Stromal cell of bone marrow (primary cell): Measurements from ENCODE around the gene NSMCE4A.
"Not testable (repeated sequence)": the region's sequence is repeated elsewhere in the genome, so short reads cannot be mapped to it uniquely, and the experiment has no call there.

Experiments
- DNase-seq: peaks from one replicate; pipeline ENCODE4 v3.0.0-alpha.2; 2012; ENCODE audit warnings: low read depth

The NSMCE4A gene

DNA sequence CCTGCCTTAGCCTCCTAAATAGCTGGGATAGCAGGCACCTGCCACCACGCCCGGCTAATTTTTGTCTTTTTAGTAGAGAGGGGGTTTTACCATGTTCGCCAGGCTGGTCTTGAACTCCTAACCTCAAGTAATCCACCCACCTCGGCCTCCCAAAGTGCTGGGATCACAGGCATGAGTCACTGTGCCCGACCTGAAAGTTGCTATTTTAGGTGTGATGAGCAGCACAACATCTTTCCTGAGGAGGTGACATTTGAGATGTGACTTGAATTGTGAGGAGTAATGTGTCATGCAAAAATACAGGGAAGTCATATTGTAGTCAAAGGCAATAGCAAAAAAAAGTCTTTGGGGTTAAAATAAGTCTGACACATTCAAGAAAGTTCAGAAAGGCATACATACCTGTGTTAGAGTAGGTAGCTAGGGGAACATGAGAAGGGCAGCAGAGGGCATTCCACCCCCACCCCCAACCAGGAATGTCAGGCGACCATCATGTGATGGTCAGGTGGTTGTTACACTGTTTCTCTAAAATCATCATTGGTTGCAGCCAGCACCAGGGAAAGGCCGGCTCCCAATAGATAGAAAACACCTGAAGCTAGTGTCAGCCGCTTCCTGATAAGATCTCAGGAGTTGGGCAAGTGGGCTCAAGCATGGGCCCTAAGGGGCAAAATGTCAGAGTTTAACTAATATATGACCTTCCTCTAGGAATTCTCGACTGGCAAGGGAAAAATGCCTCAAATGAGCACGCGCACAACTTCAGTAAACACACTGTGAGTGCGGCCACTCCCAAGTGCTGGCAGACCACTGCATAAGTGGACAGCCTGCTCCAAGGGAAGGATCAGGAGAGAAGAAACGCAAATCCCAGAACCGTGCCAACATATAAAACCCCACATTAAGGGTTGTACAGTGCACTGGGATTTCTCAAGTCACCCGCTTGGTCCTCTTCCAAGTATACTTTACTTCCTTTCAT is 13.6 kb upstream of the NSMCE4A start, which contains the start of gene TACC2:
TACC2 (plus strand) TSS at position 803 of the 964 bp plus-strand sequence. CDS start 32,819 bp downstream, outside the sequence.
- DNase-seq, result no peak

DNA sequence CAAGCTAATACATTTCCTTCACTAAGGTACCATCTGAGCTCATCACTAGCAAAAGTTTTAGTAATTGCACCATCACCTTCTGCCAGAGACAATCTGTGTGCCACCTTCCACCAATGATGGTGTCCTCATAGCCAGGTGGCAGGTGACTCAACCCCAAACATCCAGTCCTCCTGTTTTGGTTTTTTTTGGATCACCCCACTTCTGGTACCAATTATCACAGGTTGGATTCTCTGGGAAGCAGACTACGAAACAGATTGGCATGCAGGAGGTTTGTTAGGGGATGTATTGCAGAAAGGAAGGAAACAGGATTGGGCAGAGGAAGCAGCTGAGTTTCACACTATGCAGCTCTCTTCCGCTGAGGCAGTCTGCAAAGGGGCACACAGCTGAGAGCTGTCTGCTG is 9.4 kb upstream of the NSMCE4A start:
- no peak for DNase-seq

DNA sequence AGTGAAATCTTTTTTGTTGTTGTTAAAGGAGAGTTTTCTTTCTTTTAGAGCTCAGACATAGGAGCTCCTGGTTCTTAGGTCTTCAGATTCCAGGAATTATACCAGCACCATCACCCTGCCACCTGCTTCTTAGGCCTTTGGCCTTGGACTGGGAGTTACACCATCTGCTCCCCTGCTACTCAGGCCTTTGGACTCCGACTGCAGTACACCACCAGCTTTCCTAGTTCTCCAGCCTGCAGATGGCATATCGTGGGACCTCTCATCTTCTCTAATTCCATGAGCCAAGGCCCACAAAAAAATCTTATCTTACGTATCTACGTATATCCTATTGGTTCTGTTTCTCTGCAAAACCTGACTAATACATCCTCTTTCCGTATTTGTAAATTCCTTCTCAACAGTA is 8.8 kb upstream of the NSMCE4A start:
- DNase-seq, result no peak

DNA sequence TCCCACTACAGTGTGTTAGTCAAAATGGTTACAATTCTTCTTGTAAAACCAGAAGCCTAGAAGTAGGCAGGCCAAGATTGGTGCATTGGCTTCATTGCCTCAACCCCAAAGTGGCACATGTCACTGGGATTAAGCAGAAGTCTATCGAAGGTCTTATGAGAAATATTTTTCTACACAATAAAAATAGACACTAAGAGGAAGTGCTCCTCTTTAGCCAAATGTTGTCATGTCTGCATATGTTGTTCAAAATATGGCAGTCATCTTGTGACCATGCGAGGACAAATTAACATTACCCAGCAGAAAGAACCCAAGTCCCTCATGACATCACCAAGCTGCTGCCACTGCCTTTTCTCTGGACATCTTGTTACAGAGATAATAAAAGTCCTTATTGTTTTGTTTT is 6.3 kb upstream of the NSMCE4A start:
- no peak for DNase-seq

DNA sequence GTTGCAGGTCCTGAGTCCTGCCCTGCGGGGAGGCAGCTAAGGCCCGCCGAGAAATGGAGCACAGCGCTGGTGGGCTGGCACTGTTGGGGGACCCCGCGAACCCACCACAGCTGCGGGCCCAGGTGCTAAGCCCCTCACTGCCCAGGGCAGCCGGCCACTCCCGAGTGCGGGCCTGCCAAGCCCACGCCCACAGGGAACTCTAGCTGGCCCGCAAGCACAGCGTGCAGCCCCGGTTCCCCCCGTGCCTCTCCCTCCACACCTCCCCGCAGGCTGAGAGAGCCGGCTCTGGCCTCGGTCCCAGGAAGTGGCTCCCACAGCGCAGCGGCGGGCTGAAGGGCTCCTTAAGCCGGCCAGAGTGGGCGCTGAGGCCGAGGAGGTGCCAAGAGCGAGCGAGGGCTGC is 3.5 kb upstream of the NSMCE4A start:
- DNase-seq, result no peak

DNA sequence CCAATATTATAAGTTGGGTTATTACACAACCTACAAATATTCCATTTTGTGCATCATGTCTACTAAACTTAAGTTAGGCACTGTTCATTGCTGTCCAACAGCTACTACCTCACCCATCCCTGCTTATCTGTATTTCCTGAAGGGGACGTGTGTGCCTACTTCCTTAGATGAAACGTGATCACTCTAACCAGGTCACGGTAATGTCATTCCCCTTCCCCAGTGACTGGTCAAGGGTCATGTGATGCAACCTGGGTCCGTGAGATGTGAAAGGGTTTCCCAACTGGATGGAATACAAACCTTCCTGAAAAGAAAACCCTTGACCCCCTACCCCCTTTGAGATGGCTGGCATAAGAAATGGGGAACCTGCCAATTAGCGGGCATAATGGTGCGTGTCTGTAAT is 1.6 kb upstream of the NSMCE4A start:
- DNase-seq, result no peak

DNA sequence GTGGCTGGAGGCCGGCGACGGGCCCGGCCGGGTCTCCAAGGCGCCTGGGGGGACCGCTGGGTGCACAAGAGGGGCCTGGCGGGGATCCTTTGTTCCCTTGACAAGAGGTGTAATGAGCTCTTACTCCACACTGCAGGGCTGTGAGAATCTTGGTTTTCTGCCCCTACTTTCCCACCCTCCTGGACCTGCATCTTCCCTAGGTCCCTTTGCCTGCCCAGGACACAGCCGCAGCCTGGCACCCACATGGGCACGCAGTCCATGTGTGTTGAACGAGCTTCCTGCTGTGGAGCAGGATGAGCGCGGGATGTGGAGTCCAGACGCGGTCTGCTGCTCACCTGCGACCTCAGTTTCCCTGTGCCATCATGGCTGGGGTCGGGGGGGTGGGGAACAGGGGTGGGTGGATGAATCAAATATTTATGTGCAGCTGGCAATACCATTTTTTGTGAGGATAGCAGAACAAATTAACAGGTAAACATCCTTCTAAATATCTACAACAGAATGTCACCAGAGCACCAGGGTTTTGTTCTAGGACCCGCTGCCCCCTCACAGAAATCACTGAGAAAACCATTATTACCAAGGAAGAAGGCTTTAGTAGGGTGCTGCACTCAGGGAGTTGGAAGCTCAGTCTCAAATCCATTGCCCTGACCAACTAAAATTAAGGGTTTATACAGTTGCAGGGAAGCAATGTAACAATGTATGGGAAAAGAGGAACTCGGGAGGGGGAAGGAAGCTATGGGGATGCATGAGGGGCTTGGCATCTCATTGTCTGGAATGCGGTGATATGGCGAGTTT is 474 bp upstream of the NSMCE4A start:
- DNase-seq, result no peak

DNA sequence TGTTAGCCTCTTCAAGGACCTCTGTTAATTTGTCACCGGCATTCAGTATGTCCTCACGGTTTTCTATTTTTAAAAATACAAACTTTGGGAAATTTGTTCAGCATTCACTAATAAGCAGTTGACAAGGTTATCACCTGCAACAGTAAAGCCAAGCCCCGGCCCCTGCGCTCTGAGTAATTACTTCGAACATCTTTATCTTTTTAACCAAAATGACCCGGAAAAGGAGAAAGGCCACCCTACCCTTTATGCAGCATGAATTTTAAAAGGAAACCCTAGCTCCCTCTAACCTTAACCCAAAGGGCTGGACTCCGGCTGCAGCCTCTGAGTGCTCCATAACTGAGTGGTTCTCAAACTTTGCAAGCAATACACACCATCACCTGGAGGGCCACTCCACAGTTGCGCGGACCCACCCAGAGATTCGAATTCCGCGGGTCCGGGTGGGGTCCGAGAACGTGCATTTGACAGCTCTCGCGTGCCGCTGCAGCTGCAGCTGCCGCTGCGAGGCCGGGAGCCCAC is 940 bp downstream of the NSMCE4A start:
- DNase-seq, result no peak

DNA sequence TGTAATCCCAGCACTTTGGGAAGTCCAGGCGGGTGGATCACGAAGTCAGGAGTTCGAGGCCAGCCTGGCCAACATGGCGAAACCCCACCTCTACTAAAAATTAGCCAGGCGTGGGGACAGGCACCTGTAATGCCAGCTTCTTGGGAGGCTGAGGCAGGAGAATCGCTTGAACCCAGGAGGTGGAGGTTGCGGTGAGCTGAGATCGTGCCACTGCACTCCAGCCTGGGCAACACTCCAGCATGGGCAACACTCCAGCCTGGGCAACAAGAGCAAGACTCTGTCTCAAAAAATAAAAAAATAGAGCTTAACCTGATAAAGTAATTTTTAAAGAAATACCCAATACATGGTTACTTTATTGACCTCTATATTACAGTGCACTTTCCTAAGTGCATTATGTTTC is 5.9 kb downstream of the NSMCE4A start:
- not testable (repeated sequence) for DNase-seq

DNA sequence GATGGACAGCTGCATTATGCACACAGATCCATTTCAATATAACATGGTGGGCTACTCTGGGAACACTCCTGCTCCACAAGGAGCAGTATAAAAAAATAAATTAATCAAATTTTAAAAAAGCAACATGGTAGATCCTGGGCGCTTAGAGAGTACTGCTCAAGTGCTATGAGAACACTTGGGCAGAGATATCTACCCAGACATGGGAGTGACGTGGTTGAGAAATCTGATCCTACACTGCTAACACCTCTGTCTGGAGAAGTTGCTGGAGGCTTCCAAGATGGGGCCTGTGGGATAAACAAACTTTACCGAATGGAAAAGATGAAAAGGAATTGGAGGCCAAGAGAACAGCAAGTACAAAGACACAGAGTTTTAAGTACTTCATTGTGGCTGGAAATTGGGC is 9.0 kb downstream of the NSMCE4A start:
- DNase-seq, result no peak

DNA sequence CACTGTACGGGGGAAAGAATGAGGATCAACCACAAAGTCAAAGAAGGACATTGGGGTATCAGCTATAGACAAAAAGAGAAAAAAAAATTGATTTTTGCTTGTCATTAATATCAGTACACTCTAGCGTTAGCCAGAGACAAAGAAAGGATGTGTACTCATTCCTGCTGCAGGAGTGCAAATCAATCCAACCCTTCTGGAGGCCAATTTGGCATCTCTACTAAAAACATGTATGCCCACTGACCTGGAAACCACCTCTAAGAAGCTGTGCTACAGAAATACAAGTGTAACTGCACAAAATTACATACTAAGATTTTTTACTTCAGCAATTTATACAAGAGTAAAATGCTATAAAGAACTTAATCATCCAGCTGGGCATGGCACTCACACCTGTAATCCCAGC is 13.6 kb downstream of the NSMCE4A start:
- no peak for DNase-seq

DNA sequence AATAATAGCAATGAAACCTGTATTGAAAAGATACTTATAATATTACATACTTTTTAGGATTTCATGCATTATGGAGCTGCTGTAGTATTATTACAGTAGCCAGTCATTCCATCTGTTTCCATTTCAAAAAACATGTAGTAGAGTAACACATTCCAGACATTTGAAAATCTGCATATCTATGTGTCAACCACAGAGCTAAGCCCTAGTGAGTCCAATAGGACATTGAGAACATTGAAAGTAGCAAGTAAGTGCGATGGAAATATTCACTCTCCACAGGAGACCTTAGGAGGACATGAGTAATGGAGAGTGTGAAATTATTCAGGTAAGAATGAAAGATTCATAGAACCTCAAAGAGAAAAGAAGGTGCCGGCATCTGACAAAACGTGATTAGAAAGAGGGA is 15.3 kb downstream of the NSMCE4A start:
- no peak for DNase-seq

DNA sequence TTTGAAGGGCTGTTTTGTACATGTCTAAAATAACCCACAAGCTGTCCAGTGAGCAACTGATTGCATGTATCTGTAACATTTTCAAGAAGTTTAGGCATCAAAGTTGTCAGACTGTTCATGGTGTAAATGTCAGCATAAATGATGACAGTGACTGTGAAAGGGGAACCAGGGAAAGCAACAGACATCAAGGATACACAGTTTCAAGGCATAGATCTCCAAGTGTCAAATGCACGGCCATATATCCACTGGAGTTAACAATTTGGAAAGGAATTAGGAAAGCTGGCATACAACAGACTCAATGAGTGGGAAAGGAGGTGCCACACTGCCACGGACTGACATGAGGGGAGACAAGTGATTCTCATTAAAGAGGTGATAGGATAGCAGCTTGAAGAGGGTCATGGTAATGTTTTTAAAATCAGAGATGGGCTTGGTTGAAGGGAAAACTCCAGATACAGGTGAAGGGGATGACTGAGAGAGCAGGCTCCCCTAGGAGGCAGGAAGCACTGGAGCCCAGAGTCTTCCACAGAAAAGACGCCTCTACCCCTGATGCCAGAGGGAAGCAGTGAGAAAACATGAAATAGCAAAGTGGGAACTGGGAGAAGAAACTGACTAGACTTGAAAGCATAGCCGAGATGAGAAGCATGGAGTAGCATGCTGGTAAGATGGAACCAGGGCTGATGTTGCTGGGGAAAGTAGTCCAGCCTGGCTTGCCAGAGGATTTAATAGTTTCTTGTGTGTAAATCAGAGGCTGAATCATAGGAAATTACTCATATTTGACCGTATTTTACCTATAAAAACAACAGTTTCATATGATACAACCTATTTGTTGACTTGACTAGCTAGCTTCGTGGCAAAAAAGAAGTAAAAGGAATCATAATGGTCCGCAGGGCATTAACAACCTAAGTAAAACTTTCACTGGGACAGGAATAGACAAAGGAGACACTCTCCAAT is 18.6 kb downstream of the NSMCE4A start:
- DNase-seq, result peak; percentile 26

DNA sequence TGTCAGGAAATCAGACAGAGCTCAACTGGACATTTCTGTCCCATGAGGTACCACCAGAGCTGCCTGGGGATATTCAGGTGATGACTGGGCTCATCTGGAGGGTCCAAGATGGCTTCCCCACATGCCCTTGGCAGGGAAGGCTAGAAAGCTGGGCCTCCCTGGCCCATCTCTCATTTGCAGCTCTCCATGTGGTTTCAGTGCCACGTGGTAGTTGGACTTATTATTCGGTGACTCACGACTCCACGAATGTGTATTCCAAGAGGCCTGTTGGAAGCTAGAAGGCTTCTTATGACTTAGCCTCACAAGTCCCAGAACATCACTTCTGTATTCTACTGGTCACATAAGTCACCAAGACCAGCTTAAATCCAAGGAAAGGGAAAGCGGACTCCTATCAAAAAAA is 22.8 kb downstream of the NSMCE4A start:
- DNase-seq, result peak; percentile 59

DNA sequence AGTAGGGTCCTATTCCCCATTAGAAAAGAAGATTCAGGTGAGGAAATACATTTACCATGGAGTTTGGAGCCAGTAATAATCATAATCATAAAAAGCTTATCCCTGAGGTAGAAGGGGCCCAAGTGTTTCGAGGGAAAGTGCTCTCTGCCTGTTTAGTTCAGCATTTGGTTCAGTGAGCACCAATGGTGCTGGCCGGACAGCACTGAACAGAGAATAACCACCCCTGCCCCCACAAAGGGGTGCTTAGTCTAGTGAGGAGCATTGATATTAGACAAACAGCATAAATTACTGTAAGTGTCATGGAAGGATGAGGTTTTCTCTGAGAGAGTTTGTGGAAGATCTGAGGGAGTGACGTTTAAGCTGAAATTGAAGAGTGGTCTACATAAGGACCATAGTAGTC is 25.6 kb downstream of the NSMCE4A start:
- no peak for DNase-seq

DNA sequence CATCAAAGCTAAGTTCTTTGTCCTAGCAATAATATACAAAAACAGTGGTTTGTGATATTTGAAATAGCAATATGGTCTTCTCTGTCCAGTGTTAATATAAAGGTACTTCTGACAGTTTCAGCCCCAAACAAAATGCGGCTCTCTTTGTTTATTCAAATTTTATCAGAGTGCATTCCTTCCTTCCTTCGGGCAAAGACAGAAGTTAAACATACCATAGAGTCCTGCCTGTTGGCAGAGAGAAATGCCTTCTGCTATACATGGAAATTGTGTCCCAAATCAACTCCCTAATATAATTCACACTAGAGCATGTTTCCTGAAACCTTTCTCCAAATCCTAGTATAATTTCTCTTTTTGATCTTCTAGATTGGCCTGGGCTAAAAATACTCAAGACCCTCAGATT is 26.0 kb downstream of the NSMCE4A start:
- DNase-seq, result no peak

DNA sequence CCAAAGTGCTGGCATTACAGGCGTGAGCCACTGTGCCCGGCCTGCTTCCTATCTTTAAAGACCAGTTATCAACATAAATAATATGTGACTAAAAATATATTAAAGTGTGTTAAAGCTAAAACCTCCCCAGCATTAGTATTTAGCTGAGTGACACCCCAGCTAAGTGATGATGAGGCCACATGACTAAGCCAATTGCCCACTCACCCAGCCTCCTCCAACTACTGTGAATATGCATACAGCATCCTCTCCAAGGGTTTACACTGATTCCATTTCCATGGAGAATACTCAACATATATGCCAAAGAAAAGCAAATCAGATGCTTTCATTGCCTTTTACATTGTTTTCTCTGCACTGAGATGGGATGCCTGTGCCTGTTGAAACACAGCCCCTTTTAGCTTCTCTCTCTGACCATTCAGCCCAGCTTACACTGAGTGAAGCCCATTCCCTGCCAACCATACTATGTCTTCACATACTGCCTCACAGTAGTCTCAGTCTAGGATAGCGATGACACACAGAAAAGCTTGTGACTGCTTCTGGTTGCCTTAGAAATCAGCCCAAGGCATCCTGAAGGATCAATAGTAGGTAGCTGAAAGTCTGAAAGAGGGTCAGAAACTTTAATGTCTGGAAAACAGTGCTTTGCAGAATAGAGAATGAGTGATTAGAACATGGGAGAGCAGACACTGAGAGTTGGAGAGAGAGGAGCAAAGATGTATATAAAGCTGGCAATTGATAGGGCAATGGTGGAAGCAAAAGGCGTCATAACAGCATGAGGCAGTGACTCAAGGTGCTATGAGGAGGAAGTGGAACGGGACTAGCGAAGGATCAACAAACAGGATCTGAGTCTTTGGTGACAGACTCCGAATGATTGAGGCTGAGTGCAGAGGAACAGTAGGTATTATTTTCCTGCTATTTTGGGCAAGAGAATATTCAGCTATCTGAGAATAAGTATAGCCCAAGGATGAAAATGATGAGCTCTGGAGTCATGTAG is 27.4 kb downstream of the NSMCE4A start:
- DNase-seq, result no peak

DNA sequence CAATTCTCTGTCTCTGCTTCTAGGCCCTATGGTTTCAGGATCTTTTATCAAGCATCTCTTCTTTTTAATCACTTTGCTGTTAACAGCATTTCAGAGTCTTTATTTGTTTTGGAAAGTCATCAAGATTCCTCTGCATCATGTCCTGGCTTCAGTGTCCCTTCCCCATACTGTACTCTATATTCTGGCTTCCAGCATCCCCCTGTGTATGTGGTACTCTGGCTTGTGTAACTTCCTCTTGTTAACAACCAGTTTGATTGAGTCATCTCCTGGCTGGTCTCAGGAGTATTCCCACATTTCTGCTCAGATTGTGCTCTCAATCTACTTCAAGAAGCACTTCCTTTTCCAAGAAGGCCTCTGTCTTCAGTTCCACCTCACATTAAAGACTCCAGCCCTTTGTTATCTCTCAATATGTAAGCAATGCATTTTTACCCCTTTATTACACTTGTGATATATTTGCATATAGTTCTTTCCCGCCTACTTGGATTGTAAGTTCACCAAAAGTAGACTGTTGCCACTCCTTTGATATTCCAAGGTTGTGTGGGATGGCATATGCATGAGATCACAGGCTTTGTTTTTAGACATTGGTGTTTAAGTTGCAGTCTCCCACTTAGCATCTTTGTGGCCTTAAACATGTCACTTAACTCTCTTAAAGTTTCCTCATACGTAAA is 32.1 kb downstream of the NSMCE4A start:
- DNase-seq, result peak; percentile 93

DNA sequence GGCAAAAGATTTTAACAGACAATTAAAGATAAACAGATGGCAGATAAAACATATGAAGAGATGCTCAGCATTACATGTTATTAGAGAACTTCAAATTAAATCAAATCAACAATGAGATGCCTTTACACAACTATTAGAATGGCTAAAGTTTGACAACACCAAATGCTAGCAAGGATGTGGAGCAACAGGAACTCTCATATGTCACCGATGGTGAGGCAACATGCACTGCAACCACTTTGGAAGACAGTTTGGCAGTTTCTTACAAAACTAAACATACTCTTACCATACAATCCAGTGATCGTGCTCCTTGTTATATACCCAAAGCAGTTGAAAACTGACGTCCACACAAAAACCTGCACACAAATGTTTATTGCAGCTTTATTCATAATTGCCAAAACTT is 33.5 kb downstream of the NSMCE4A start:
- DNase-seq, result no peak

DNA sequence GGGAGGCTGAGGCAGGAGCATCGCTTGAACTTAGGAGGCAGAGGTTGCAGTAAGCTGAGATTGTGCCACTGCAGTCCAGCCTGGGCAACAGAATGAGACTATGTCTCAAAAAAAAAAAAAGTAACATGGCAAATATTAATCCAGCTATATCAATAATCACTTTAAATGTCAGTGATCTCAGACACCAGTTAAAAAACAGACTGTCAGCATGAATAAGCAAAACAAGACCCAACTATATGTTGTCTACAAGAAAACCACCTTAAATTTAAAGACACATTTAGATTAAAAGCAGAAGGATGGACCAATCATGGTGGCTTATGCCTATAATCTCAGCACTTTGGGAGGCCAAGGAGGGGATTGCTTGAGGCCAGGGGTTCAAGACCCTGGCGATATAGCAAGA is 38.7 kb downstream of the NSMCE4A start:
- DNase-seq, result no peak
